K562 (cell line): ENCODE results near the gene NPEPL1. TPM values are rescaled to one million over a fixed set of nuclear protein-coding genes. Genes with fewer than 3 reads are reported as not detected.

Experiments used
- CXXC5 ChIP-seq: fragments of 250-450 bp; sonication (Bioruptor Pico); IDR thresholded peaks from 2 replicates; pipeline ENCODE4 v1.8.0; 2022; ENCODE audit warnings: inconsistent platforms, mild to moderate bottlenecking, moderate library complexity
- ELF4 ChIP-seq: fragments of 450-650 bp; formaldehyde crosslinking; IDR thresholded peaks from 2 replicates; pipeline ENCODE4 v1.4.0; 2022; ENCODE audit warnings: missing genetic modification characterization
- GMEB1 ChIP-seq: fragments of 250-450 bp; sonication (Bioruptor Pico); IDR thresholded peaks from 2 replicates; pipeline ENCODE4 v1.4.0; 2020; ENCODE audit warnings: mild to moderate bottlenecking
- HDAC1 ChIP-seq, 2 experiments: fragments of 450-650 bp; IDR thresholded peaks; 2 replicates each; pipeline ENCODE4 v1.6.1; 2016 to 2017; ENCODE audit warnings: inconsistent platforms in 1 of 2, mild to moderate bottlenecking in 1 of 2, moderate library complexity in 1 of 2
- HDAC3 ChIP-seq: fragments of 450-650 bp; IDR thresholded peaks from 2 replicates; pipeline ENCODE4 v1.6.1; 2018; ENCODE audit warnings: borderline replicate concordance, mild to moderate bottlenecking, moderate library complexity; ENCODE audit not compliant: partially characterized antibody
- PHB ChIP-seq: fragments of 250-450 bp; sonication (Bioruptor Pico); IDR thresholded peaks from 2 replicates; pipeline ENCODE4 v1.5.0; 2021
- RBM14 ChIP-seq: fragments of 200-400 bp; formaldehyde crosslinking; IDR thresholded peaks from 2 replicates; pipeline ENCODE4 v1.6.1; 2018; ENCODE audit warnings: low read depth, mild to moderate bottlenecking, low read length, moderate library complexity, borderline replicate concordance; ENCODE audit not compliant: insufficient read depth
- ZFP91 ChIP-seq: sonication (generic); formaldehyde crosslinking; IDR thresholded peaks from 2 replicates; pipeline ENCODE4 v1.8.0; 2022; ENCODE audit warnings: mild to moderate bottlenecking, missing genetic modification reagents
- ZNF197 ChIP-seq: fragments of 200-800 bp; sonication (Bioruptor generic); IDR thresholded peaks from 2 replicates; pipeline ENCODE4 v1.6.1; 2016; ENCODE audit warnings: low read depth, missing genetic modification characterization, missing compliant biosample characterization
- ZNF212 ChIP-seq: fragments of 450-650 bp; formaldehyde crosslinking; IDR thresholded peaks from 2 replicates; pipeline ENCODE4 v1.4.0; 2020; ENCODE audit warnings: mild to moderate bottlenecking
- ZNF263 ChIP-seq: sonication (generic); formaldehyde crosslinking; IDR thresholded peaks from 2 replicates; pipeline ENCODE4 v1.8.0; 2022; ENCODE audit warnings: mild to moderate bottlenecking, missing genetic modification reagents, borderline replicate concordance
- ZNF583 ChIP-seq: fragments of 250-450 bp; sonication (Bioruptor Pico); IDR thresholded peaks from 2 replicates; pipeline ENCODE4 v1.4.0; 2020
- ZNF644 ChIP-seq: fragments of 200-800 bp; sonication (Bioruptor generic); IDR thresholded peaks from 2 replicates; pipeline ENCODE4 v1.6.1; 2016; ENCODE audit warnings: low read depth, missing genetic modification characterization, missing compliant biosample characterization
- ZNF707 ChIP-seq: fragments of 250-450 bp; sonication (Bioruptor Pico); conservative IDR thresholded peaks from 2 replicates; pipeline ENCODE4 v1.8.0; 2022; ENCODE audit warnings: inconsistent platforms, mild to moderate bottlenecking, moderate library complexity
- ZNF766 ChIP-seq: fragments of 200-800 bp; sonication (Bioruptor generic); conservative IDR thresholded peaks from 2 replicates; pipeline ENCODE4 v1.6.1; 2016; ENCODE audit warnings: missing genetic modification characterization, missing compliant biosample characterization
- polyA plus RNA-seq, 8 experiments: library from polyadenylated mRNA; depleted of rRNA in 4 of 8; stranded (reverse) in 5 of 8; unstranded in 3 of 8; fragments of >200 nt; fragmentation: Nextera tagmentation in 2 of 8; fragmentation: Illumina TruSeq in 1 of 8; extraction: Ambion mirVana in 2 of 8; extraction: Trizol in 1 of 8; gene quantifications; 2 replicates each; pipeline versions ENCODE4 v1.2.1 to v1.2.3, GENCODE V29; 2011 to 2014; ENCODE audit warnings: inconsistent platforms in 1 of 8, missing spikeins in 1 of 8
- total RNA-seq, 7 experiments: library from RNA; depleted of rRNA in 6 of 7; stranded (reverse); fragments of >200 nt in 6 of 7; fragmentation: Illumina TruSeq in 2 of 7; extraction: Trizol in 2 of 7; gene quantifications; 2 replicates each; pipeline versions ENCODE4 v1.2.1 to v1.2.3, GENCODE V29; 2011 to 2021; ENCODE audit warnings: low replicate concordance in 1 of 7
- TF ChIP-seq, protein P1 (sequence below): fragments of 450-650 bp; IDR thresholded peaks from one replicate; pipeline ENCODE4 v1.6.1; 2018; ENCODE audit warnings: mild to moderate bottlenecking, moderate library complexity; ENCODE audit not compliant: partially characterized antibody
- TF ChIP-seq, protein P2 (sequence below): sonication (generic); formaldehyde crosslinking; IDR thresholded peaks from 2 replicates; pipeline ENCODE4 v1.8.0; 2022; ENCODE audit warnings: mild to moderate bottlenecking, missing genetic modification reagents

Gene NPEPL1
- total and polyA plus RNA-seq, 9 of the 15 experiments (the other 6 are each of a cell fraction or from before 2014, with no cell fraction given) = 0.04 to 5.6 (median 0.94) TPM

DNA sequence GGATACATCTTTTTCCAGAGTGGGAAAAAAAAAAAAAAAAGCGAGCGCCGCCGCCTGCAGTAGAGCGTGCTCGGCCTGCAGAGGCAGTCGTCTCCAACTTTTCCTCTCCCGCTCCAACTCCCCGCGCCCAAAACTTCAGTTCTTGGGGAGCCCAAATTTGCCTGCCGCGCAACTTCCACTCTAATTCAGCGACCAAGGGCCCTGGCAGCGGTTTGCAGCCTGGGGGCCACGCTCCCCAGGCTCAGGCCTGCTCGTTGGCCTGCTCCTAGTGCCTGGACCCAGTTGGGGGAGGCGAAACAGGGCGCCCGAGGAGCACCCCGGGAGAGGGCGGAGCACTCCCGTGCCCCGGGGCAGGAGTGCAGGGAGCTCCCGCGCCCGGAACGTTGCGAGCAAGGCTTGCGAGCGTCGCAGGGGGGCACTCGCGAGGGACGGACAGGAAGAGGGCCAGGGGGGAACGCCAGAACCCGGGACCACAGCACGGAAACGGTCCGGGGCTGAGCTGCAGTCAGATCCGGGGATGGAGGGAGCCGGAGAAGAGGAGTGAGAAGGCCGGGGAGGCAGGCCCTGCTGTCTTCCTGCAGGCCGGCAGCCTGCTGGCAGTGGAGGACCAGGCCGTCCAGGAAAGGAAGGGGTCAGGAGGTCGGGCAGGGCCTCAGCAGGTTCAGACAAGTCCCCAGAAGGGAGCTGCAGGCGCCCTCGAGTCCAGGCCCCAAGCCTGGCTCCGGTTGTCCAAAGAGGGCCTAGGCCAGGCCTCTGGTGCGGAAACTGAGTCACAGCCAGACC is 41.6 kb upstream of the NPEPL1 start, which contains the start of gene STX16 (continued):
- TF ChIP-seq, protein P1, sequence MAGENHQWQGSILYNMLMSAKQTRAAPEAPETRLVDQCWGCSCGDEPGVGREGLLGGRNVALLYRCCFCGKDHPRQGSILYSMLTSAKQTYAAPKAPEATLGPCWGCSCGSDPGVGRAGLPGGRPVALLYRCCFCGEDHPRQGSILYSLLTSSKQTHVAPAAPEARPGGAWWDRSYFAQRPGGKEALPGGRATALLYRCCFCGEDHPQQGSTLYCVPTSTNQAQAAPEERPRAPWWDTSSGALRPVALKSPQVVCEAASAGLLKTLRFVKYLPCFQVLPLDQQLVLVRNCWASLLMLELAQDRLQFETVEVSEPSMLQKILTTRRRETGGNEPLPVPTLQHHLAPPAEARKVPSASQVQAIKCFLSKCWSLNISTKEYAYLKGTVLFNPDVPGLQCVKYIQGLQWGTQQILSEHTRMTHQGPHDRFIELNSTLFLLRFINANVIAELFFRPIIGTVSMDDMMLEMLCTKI = no peak
- peak; percentile 86; the same call in 1 of the 2 replicates for TF ChIP-seq ELF4
- TF ChIP-seq ZNF263 (CRISPR knock-in tag) = peak; percentile 100
- TF ChIP-seq RBM14 = peak; percentile 82; the same call in 1 of the 2 replicates
- peak; percentile 78; the same call in 1 of the 2 replicates for TF ChIP-seq ZNF212 (CRISPR knock-in tag)
- TF ChIP-seq ZNF766 (CRISPR knock-in tag) = 0 out of 2 replicates have a peak, but pooled peaks have one; percentile 50
- TF ChIP-seq, protein P2, sequence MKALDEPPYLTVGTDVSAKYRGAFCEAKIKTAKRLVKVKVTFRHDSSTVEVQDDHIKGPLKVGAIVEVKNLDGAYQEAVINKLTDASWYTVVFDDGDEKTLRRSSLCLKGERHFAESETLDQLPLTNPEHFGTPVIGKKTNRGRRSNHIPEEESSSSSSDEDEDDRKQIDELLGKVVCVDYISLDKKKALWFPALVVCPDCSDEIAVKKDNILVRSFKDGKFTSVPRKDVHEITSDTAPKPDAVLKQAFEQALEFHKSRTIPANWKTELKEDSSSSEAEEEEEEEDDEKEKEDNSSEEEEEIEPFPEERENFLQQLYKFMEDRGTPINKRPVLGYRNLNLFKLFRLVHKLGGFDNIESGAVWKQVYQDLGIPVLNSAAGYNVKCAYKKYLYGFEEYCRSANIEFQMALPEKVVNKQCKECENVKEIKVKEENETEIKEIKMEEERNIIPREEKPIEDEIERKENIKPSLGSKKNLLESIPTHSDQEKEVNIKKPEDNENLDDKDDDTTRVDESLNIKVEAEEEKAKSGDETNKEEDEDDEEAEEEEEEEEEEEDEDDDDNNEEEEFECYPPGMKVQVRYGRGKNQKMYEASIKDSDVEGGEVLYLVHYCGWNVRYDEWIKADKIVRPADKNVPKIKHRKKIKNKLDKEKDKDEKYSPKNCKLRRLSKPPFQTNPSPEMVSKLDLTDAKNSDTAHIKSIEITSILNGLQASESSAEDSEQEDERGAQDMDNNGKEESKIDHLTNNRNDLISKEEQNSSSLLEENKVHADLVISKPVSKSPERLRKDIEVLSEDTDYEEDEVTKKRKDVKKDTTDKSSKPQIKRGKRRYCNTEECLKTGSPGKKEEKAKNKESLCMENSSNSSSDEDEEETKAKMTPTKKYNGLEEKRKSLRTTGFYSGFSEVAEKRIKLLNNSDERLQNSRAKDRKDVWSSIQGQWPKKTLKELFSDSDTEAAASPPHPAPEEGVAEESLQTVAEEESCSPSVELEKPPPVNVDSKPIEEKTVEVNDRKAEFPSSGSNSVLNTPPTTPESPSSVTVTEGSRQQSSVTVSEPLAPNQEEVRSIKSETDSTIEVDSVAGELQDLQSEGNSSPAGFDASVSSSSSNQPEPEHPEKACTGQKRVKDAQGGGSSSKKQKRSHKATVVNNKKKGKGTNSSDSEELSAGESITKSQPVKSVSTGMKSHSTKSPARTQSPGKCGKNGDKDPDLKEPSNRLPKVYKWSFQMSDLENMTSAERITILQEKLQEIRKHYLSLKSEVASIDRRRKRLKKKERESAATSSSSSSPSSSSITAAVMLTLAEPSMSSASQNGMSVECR (CRISPR knock-in tag) = peak; percentile 86
- TF ChIP-seq GMEB1 = peak; percentile 75
- no peak for TF ChIP-seq ZFP91 (CRISPR knock-in tag)
- no peak; the same call in 1 of the 2 replicates for TF ChIP-seq PHB
- peak in 1 of 2 experiments; percentile 87; a peak in 2 of 4 replicates for TF ChIP-seq HDAC1 (IDR thresholded peaks at IDR 0.05)
- TF ChIP-seq ZNF197 (CRISPR knock-in tag) = 0 out of 2 replicates have a peak, but pooled peaks have one; percentile 54
- peak; percentile 73; the same call in 1 of the 2 replicates for TF ChIP-seq ZNF644 (tag)
- TF ChIP-seq ZNF583 = peak; percentile 79; the same call in 1 of the 2 replicates
- TF ChIP-seq HDAC3 = peak; percentile 67
- TF ChIP-seq ZNF707 (CRISPR knock-in tag) = 0 out of 2 replicates have a peak, but pooled peaks have one; percentile 49
- peak; percentile 88 for TF ChIP-seq CXXC5 (CRISPR knock-in tag)
